Right atrium auricular region (tissue), 2 donors: ENCODE results near the gene STYK1. TPM values are rescaled to one million over a fixed set of nuclear protein-coding genes. Genes with fewer than 3 reads are reported as not detected.
A peak's percentile ranks its signal among the peaks of the same experiment; 100 is the strongest.

ENCODE experiments used
- DNase-seq: peaks from one replicate; pipeline ENCODE4 v3.0.0-alpha.2; 2019; ENCODE audit warnings: low spot score
- H3K27ac ChIP-seq, 2 donors: fragments of 200-600 bp; sonication (generic); 1 replicate in 1 of 2; 2 replicates in 1 of 2; pipeline ENCODE4 v1.5.1; 2016 to 2019
- H3K27me3 ChIP-seq, 2 donors: fragments of 200-600 bp; sonication (generic); one replicate each; pipeline versions ENCODE4 v1.5.1 to v1.6.0; 2017 to 2019
- H3K36me3 ChIP-seq: fragments of 200-600 bp; sonication (generic); one replicate; pipeline ENCODE4 v1.5.1; 2016
- H3K4me1 ChIP-seq, 2 donors: fragments of 200-600 bp; sonication (generic); one replicate each; pipeline versions ENCODE4 v1.5.1 to v1.6.0; 2017 to 2019
- H3K4me3 ChIP-seq, 2 donors: fragments of 200-600 bp; sonication (generic); 1 replicate in 1 of 2; 2 replicates in 1 of 2; pipeline ENCODE4 v1.5.1; 2017 to 2019; ENCODE audit warnings: mild to moderate bottlenecking in 1 of 2, moderate library complexity in 1 of 2
- H3K9me3 ChIP-seq, 2 donors: fragments of 200-600 bp; sonication (generic); one replicate each; pipeline ENCODE4 v1.5.1; 2019
- total RNA-seq, 2 donors: library from RNA; depleted of rRNA; stranded (reverse); fragments of >200 nt; gene quantifications; one replicate each; pipeline ENCODE4 v1.1.0, GENCODE V29; 2016
- TF ChIP-seq, protein P1 (sequence below), 2 donors: fragments of 200-600 bp; sonication (generic); IDR thresholded peaks; one replicate each; pipeline ENCODE4 v1.5.1; 2019; ENCODE audit warnings: antibody characterized with exemption in 2 of 2

The STYK1 gene
- total RNA-seq, 2 donors from 2014 or later: 0.12 TPM; not detected in 1

DNA sequence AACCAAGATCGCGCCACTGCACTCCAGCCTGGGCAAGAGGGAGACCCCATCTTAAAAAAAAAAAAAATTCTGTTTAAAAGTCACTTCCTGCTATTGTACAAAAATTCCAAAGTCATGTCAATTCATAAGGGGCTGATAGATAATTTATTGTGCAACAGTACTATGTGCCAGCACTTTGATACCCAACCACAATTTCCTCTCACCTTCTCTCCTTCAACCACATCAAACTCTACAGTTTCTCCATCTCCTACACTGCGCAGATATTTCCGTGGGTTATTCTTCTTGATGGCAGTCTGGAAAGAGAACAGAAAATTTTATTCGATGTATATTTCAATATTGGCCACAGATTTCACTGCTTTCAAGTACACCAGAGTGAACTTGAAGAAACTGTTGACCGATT, 41.6 kb upstream of the STYK1 start:
- TF ChIP-seq, protein P1, sequence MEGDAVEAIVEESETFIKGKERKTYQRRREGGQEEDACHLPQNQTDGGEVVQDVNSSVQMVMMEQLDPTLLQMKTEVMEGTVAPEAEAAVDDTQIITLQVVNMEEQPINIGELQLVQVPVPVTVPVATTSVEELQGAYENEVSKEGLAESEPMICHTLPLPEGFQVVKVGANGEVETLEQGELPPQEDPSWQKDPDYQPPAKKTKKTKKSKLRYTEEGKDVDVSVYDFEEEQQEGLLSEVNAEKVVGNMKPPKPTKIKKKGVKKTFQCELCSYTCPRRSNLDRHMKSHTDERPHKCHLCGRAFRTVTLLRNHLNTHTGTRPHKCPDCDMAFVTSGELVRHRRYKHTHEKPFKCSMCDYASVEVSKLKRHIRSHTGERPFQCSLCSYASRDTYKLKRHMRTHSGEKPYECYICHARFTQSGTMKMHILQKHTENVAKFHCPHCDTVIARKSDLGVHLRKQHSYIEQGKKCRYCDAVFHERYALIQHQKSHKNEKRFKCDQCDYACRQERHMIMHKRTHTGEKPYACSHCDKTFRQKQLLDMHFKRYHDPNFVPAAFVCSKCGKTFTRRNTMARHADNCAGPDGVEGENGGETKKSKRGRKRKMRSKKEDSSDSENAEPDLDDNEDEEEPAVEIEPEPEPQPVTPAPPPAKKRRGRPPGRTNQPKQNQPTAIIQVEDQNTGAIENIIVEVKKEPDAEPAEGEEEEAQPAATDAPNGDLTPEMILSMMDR (IDR thresholded peaks at IDR 0.05): no peak
- peak overlapping the region; percentile 98 to 99 for H3K27ac ChIP-seq
- DNase-seq: no peak
- H3K9me3 ChIP-seq: no peaks in the 10 kb centered on the region
- H3K4me1 ChIP-seq: peaks cover 0 to 46% of the 10 kb centered on the region in 2 donors
- H3K27me3 ChIP-seq: no peaks in the 10 kb centered on the region
- no peak overlapping the region for H3K4me3 ChIP-seq
- H3K36me3 ChIP-seq: peaks cover 54% of the 10 kb centered on the region

DNA sequence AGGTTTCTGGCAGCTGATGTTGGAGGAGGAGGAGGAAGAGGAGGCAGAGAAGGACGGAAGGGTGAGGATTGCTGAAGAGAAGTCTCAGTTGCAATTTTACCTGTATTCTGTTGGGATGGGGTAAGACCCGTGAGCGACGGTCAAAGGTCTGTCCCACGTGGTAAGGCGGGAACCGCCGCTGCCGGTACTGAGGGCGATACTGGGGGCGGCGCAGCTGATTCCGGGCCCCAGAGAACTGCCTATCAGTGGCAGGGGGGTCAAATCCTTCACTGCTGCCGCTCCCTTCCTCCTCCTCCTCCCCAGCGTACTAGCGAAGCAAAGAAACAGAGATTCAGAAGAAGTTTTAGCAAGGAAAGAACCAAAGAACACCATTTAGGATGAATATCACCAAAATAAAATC, 36.0 kb upstream of the STYK1 start:
- peaks cover 0 to 26% of the 10 kb centered on the region in 2 donors for H3K4me1 ChIP-seq
- H3K27ac ChIP-seq: peak overlapping the region; percentile 65 to 72
- H3K4me3 ChIP-seq: no peak overlapping the region
- TF ChIP-seq, protein P1 (IDR thresholded peaks at IDR 0.05): no peak
- H3K36me3 ChIP-seq: peaks cover 83% of the 10 kb centered on the region
- no peaks in the 10 kb centered on the region for H3K9me3 ChIP-seq
- no peaks in the 10 kb centered on the region for H3K27me3 ChIP-seq
- DNase-seq: no peak

DNA sequence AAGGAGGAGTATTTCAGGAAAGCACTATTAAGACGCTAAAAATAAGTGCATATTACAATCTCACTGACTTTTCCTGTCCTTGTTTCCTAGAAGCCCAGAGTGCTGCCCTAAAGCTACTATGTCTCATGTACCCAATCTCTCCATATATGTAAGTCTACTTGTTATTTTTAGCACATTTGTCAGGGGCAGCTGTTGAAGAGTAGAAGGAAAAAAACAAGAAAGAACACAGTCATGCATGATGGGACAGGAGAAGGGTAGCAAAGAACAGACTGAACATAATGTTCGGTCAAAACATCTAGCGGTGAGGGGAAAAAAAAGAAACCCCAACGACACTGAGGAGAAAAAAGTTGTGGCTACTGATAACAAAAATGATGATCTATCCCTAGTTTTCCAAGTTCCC, 35.0 kb upstream of the STYK1 start:
- Histone ChIP-seq H3K27me3 (no peaks in the 10 kb centered on the region), H3K36me3 (peaks cover 78% of the 10 kb centered on the region), H3K4me3 (no peak overlapping the region), H3K4me1 (peaks cover 0 to 29% of the 10 kb centered on the region in 2 donors), H3K27ac (peak overlapping the region; percentile 65 to 72), H3K9me3 (no peaks in the 10 kb centered on the region)
- no peak for DNase-seq
- TF ChIP-seq, protein P1 (IDR thresholded peaks at IDR 0.05): no peak

- Histone ChIP-seq H3K9me3 (no peaks in the 10 kb centered on the region), H3K4me1 (peaks cover 0 to 29% of the 10 kb centered on the region in 2 donors), H3K4me3 (no peak overlapping the region), H3K27me3 (no peaks in the 10 kb centered on the region), H3K27ac (peak overlapping the region; percentile 3 to 65), H3K36me3 (peaks cover 85% of the 10 kb centered on the region)
- no peak for DNase-seq
- TF ChIP-seq, protein P1 (IDR thresholded peaks at IDR 0.05): no peak
Observed at GRCh38 chr12:10705655-10706054, 31.8 kb upstream of the STYK1 start.

GRCh38 chr12:10701843-10702242, 28.0 kb upstream of the STYK1 start:
- peaks cover 0 to 22% of the 10 kb centered on the region in 2 donors for H3K4me1 ChIP-seq
- no peak overlapping the region for H3K27ac ChIP-seq
- no peak for DNase-seq
- H3K4me3 ChIP-seq: no peak overlapping the region
- H3K27me3 ChIP-seq: no peaks in the 10 kb centered on the region
- TF ChIP-seq, protein P1 (IDR thresholded peaks at IDR 0.05): no peak
- H3K9me3 ChIP-seq: no peaks in the 10 kb centered on the region
- peaks cover 90% of the 10 kb centered on the region for H3K36me3 ChIP-seq

DNA sequence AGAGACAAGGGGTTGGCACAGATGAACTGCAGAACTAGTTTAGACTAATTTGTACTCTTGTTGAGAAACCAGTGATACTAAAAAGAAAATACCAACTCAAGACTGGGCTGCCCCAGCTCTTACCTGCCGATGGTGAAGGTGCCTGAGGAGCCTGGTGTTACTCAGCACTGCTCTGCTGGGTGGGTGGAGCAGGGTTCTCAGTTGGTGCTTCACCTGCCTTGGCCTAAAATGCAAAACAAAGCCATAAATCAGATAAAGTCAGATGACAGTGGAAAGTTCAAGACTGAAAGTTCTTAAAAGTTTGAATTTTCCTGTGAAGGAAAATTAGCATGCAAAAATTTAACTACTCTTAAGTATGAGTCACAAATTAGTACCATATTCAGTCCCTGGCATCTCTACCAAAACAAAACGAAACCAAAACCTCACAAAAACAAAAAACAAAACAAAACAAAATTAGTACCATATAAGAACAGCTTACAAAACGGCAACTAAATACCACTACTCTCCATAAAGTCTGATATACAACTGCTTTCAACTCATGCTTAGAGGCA, 27.4 kb upstream of the STYK1 start:
- Histone ChIP-seq H3K27me3 (no peaks in the 10 kb centered on the region), H3K27ac (no peak overlapping the region), H3K36me3 (peaks cover 84% of the 10 kb centered on the region), H3K4me1 (peaks cover 0 to 17% of the 10 kb centered on the region in 2 donors), H3K4me3 (no peak overlapping the region), H3K9me3 (no peaks in the 10 kb centered on the region)
- TF ChIP-seq, protein P1 (IDR thresholded peaks at IDR 0.05): no peak
- DNase-seq: no peak
